Medulla oblongata (tissue), 1 donor: ENCODE results near the gene NLGN3.

Experiments used
- DNase-seq: peaks from one replicate; pipeline ENCODE4 v3.0.0-alpha.2; 2015; ENCODE audit errors: extremely low spot score

Gene NLGN3

GRCh38 chrX:71144651-71145050 lies at the start of gene NLGN3:
NLGN3 (plus strand) TSS chrX:71144841; CDS start chrX:71147750, 2,909 bp downstream.
- peak; percentile 33 for DNase-seq

- no peak for DNase-seq
Observed at GRCh38 chrX:71095033-71095432, 49.6 kb upstream of the NLGN3 start.

GRCh38 chrX:71095555-71095980 lies 49.1 kb upstream of the NLGN3 start, which contains the start of gene FOXO4:
FOXO4 (plus strand) TSS chrX:71095851; CDS start chrX:71096529, 678 bp downstream.
- peak; percentile 93 for DNase-seq

GRCh38 chrX:71095981-71096759 lies 48.5 kb upstream of the NLGN3 start:
- peak; percentile 41 for DNase-seq

GRCh38 chrX:71096760-71097032 lies 47.9 kb upstream of the NLGN3 start:
- no peak for DNase-seq

GRCh38 chrX:71098302-71098701 lies 46.3 kb upstream of the NLGN3 start:
- peak; percentile 79 for DNase-seq

- no peak for DNase-seq
Observed at GRCh38 chrX:71098951-71099506, 45.6 kb upstream of the NLGN3 start.

GRCh38 chrX:71099736-71100135 lies 44.9 kb upstream of the NLGN3 start:
- DNase-seq, result no peak

GRCh38 chrX:71100581-71101505 lies 43.8 kb upstream of the NLGN3 start:
- no peak for DNase-seq

GRCh38 chrX:71102292-71102691 lies 42.3 kb upstream of the NLGN3 start:
- no peak for DNase-seq

- DNase-seq, result peak; percentile 16
Observed at GRCh38 chrX:71103110-71103983, 41.3 kb upstream of the NLGN3 start.

- DNase-seq, result no peak
Observed at GRCh38 chrX:71105628-71106027, 39.0 kb upstream of the NLGN3 start.

GRCh38 chrX:71106427-71106826 lies 38.2 kb upstream of the NLGN3 start, which contains the start of gene CXorf65:
CXorf65 (minus strand) TSS chrX:71106740; CDS start chrX:71106556, 184 bp downstream.
- DNase-seq, result no peak

- no peak for DNase-seq
Observed at GRCh38 chrX:71107245-71107644, 37.4 kb upstream of the NLGN3 start.

- DNase-seq, result no peak
Observed at GRCh38 chrX:71107762-71108360, 36.8 kb upstream of the NLGN3 start.

- DNase-seq, result no peak
Observed at GRCh38 chrX:71109051-71109450, 35.6 kb upstream of the NLGN3 start.

GRCh38 chrX:71111141-71111843 lies 33.3 kb upstream of the NLGN3 start, which contains the start of gene IL2RG:
IL2RG (minus strand) TSS chrX:71111577; CDS start chrX:71111539, 38 bp downstream.
- DNase-seq, result no peak

GRCh38 chrX:71111921-71112431 lies 32.7 kb upstream of the NLGN3 start:
- DNase-seq, result no peak

- DNase-seq, result no peak
Observed at GRCh38 chrX:71117358-71117757, 27.3 kb upstream of the NLGN3 start.
